Ishikawa (cell line): ENCODE results near the gene KLHL26.

Source experiments
- CEBPB ChIP-seq: IDR thresholded peaks from 2 replicates; pipeline ENCODE4 v1.6.1; 2012
- CREB1 ChIP-seq: IDR thresholded peaks from 2 replicates; pipeline ENCODE4 v1.6.1; 2012; ENCODE audit warnings: low read depth
- EGR1 ChIP-seq: IDR thresholded peaks from 2 replicates; pipeline ENCODE4 v1.6.1; 2012
- EP300 ChIP-seq: IDR thresholded peaks from 2 replicates; pipeline ENCODE4 v1.6.1; 2012; ENCODE audit warnings: borderline replicate concordance
- FOXM1 ChIP-seq: IDR thresholded peaks from 2 replicates; pipeline ENCODE4 v1.6.1; 2012; ENCODE audit warnings: low read depth, borderline replicate concordance
- NFIC ChIP-seq: IDR thresholded peaks from 2 replicates; pipeline ENCODE4 v1.6.1; 2012
- RAD21 ChIP-seq: IDR thresholded peaks from 2 replicates; pipeline ENCODE4 v1.6.1; 2012; ENCODE audit warnings: low read depth
- TAF1 ChIP-seq: IDR thresholded peaks from 2 replicates; pipeline ENCODE4 v1.6.1; 2012; ENCODE audit warnings: low read depth, mild to moderate bottlenecking
- YY1 ChIP-seq: IDR thresholded peaks from 2 replicates; pipeline ENCODE4 v1.6.1; 2012; ENCODE audit warnings: low read depth
- TF ChIP-seq, protein P1 (sequence below): IDR thresholded peaks from 2 replicates; pipeline ENCODE4 v1.6.1; 2012
- TF ChIP-seq, protein P2 (sequence below): IDR thresholded peaks from 2 replicates; pipeline ENCODE4 v1.6.1; 2012
- TF ChIP-seq, protein P3 (sequence below): IDR thresholded peaks from 2 replicates; pipeline ENCODE4 v1.6.1; 2012; ENCODE audit warnings: low read depth, mild to moderate bottlenecking

KLHL26 gene

DNA sequence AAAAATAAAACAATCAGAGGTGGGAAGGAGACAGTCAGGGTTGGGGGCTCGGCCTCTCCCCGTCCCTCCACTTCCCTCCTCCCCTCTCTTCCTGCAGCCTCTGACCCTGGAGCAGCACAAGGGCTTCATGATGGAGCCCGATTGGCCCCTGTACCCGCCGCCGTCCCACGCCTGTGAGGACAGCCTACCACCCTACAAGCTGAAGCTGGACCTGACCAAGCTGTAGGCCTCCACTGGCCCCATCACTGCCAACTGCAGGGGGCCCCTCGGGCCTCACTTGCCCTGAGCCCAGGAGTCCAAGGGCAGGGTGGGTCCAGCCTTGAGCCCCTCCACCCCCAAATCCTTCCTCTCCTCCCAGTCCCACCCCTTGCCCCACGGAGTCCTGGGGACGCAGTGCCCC is 16.5 kb upstream of the KLHL26 start:
- TF ChIP-seq EP300 = no peak

DNA sequence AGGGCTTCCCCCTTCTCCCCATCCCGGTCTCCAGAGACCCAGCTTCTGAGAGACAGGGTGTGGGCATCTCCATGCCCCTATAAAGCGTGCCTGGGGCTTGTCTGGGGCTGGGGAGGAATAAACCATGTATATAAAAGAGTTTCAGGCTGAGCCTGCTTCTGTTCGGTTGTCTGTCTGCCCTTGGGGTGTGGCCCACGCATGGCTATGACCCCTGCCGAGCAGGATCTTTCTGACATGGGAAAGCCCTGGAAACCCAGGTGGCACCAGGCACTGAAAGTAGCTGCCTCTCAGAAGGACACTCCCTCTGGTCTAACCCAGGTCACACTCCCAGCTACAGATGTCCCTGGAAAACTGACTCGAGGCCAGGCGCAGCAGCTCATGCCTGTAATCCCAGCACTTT is 15.9 kb upstream of the KLHL26 start:
- TF ChIP-seq RAD21 = no peak
- TF ChIP-seq, protein P1, sequence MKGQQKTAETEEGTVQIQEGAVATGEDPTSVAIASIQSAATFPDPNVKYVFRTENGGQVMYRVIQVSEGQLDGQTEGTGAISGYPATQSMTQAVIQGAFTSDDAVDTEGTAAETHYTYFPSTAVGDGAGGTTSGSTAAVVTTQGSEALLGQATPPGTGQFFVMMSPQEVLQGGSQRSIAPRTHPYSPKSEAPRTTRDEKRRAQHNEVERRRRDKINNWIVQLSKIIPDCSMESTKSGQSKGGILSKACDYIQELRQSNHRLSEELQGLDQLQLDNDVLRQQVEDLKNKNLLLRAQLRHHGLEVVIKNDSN = no peak

DNA sequence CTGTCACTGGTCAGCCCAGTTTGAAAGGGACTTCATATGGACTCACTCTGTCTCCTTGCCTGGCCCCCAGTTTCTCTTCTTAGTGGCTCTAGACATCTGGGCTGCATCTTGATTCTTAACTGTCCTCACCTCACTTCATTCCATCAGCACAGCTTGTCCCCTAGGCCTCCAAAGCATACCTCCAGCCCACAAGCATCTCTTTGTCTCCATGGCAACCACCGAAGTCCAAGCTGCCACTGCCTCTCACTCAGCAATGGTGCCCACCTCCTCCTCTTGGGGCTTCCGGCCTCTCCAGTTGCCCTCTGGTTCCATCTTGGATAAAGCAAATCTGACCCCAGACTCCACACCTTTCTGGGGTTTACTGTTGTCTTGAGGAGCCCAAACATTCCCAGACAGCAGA is 9.9 kb upstream of the KLHL26 start:
- no peak for TF ChIP-seq TAF1
- TF ChIP-seq NFIC = no peak
- TF ChIP-seq, protein P1 = no peak
- TF ChIP-seq CEBPB = no peak

DNA sequence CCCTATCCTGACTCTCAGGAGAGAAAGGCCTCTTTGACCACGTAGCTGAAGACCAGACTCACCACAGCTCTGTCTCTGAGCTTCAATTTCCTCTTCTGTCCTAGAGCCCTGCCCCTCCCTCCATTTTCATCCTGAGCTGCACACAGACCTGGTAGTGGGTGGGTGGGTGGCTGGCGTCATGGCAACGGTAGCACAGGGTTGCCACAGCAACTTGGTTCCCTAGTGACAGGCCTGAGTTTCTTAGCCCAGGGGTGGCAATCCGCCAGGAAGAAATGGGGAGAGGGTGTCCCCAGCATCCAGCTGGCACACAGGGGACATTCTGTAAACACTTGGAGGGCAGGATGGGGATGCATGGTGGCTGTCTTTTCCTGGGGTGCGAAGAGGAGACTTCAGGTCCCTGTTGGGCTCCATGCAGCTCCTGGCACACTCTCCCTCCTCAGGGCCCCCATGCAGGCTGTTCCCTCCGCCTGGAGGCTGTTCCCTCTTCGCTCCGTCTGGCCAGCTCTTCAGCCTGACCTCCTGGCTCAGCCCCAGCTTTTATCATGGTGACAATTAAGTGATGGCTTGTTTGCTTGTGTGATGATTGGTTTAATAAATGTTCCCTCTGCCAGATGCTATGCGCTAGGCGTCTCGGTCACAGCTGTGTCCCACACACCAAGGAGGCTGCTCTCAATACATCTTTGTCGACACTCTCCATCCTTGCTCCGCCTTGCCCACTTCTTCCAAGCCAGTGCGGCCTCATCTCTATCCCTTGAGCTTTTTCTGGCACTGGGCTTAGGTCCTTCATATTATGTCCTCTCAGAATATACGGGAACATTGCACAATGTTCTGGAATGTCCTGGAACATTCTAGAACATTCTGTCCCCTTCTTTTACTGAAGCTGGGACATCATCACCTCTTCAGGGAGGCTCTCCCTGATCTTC is 7.4 kb upstream of the KLHL26 start:
- peak; percentile 65 for TF ChIP-seq CEBPB
- no peak for TF ChIP-seq EGR1

DNA sequence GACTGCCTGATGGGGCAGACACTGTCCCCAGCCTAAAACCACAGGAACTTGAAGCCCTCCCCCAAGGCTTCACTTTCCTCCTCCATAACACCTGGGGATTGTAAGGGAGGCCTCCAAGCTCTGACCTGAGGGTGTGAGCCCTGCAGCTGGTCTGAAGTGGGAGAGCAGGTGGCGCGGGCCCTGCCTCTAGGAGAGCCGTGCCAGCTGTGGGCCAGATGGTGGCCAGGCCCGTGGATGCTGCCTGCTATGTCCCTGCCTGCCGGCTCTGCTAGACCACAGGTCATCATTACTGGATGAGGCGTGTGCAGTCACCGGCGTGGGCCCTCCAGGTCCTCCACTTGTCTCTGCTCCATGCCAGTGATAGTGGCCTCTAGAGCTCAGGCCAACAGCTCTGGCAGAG is 3.5 kb upstream of the KLHL26 start:
- TF ChIP-seq, protein P2, sequence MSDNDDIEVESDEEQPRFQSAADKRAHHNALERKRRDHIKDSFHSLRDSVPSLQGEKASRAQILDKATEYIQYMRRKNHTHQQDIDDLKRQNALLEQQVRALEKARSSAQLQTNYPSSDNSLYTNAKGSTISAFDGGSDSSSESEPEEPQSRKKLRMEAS = no peak
- TF ChIP-seq, protein P3, sequence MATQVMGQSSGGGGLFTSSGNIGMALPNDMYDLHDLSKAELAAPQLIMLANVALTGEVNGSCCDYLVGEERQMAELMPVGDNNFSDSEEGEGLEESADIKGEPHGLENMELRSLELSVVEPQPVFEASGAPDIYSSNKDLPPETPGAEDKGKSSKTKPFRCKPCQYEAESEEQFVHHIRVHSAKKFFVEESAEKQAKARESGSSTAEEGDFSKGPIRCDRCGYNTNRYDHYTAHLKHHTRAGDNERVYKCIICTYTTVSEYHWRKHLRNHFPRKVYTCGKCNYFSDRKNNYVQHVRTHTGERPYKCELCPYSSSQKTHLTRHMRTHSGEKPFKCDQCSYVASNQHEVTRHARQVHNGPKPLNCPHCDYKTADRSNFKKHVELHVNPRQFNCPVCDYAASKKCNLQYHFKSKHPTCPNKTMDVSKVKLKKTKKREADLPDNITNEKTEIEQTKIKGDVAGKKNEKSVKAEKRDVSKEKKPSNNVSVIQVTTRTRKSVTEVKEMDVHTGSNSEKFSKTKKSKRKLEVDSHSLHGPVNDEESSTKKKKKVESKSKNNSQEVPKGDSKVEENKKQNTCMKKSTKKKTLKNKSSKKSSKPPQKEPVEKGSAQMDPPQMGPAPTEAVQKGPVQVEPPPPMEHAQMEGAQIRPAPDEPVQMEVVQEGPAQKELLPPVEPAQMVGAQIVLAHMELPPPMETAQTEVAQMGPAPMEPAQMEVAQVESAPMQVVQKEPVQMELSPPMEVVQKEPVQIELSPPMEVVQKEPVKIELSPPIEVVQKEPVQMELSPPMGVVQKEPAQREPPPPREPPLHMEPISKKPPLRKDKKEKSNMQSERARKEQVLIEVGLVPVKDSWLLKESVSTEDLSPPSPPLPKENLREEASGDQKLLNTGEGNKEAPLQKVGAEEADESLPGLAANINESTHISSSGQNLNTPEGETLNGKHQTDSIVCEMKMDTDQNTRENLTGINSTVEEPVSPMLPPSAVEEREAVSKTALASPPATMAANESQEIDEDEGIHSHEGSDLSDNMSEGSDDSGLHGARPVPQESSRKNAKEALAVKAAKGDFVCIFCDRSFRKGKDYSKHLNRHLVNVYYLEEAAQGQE = no peak
- TF ChIP-seq EP300 (no peak), RAD21 (no peak), CREB1 (no peak), TAF1 (no peak), NFIC (no peak)

DNA sequence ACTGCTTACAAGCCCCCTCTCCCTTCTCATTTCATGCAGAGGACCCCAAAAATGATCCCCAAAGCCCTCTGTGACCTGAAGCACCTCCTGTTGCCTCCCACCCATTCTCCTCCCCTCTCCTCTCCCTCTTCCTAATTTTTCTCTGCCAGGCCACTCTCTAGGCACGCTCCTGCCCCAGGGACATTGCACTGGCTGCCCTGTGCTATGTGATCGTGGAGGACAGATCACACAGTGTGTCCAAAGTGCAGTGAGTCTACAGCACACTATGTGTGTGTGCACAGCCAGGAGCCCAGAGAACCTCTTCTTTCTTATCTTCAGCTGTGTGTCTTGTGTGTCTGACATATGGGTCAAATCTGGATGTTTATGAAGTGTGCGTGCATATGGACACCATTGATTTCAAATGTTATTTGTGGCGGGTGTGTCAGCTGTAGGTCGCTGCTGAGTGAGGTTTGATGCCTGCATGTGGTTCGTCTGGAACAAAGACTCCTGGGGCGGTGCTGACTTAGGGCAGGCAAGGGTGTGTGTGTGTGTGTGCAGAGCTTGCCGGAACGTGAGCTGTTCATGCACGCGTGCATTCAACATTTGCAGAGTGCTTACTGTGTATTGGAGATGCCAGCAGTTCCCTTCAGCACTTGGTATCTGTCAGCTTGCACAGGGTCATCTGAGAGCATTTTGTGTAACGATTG is 2.1 kb upstream of the KLHL26 start:
- TF ChIP-seq, protein P2 = peak; percentile 40; the same call in 1 of the 2 replicates
- TF ChIP-seq FOXM1 = no peak
- TF ChIP-seq YY1 = no peak

DNA sequence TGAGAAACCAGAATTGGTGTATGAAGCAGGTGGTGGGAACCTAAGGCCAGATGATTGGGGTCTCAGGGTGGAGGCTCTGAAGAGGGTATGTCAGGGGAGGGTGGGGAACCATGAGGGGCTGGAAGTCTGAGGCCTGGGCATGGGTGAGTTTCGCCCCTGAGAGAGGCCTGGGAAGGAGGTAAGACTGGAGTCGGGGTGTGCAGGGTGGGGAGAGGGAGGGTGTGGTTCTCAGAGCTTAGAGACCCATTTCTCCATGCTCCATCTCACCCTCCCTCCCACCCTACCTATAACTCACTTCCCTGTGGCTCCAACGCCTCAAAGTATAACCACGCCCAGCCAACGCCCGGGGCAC is 1.0 kb upstream of the KLHL26 start:
- no peak for TF ChIP-seq YY1
- TF ChIP-seq, protein P3 = no peak
